ENCODE measurements around the gene HS3ST2.

DNA sequence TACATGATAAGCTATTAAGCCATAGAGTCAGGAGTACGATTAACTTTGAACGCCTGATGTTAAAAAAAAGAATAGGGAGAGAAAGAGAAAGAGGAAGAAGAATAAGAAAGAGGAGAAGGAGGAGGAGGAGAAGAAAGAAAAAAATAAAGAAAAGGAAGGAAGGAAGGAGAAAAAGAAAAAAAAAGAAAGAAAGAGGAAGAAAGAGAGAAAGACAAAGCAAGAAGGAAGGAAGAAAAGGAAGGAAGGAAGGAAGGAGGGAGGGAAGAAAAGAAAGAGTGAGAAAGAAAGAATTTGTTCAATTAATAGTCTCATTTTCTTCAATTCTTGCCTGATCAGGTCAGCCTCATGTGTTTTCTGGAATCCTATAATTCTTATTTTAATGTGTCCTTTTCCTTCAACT, 33.7 kb downstream of the HS3ST2 start:
- TF ChIP-seq POLR2AphosphoS5 (IDR thresholded peaks at IDR 0.05), result no peak
- TF ChIP-seq CTCF (IDR thresholded peaks at IDR 0.05), result no peak

All from esophagus muscularis mucosa (tissue), 3 donors.